HepG2 (cell line): Measurements from ENCODE around the gene NFATC2. TPM values are rescaled to one million over a fixed set of nuclear protein-coding genes. Genes with fewer than 3 reads are reported as not detected.
A peak's percentile ranks its signal among the peaks of the same experiment; 100 is the strongest.

Source experiments
- ATAC-seq: fragments of 200-7000 bp; cut with Tn5 transposase; 3 replicates; pipeline ENCODE4 v1.9.1; 2020; ENCODE audit warnings: mild to moderate bottlenecking, moderate library complexity
- BruUV-seq: library from RNA; stranded (reverse); fragments of 400-500 nt; replicated peaks from 2 replicates; lab custom pipeline; 2021; lab: Mats Ljungman, UMichigan
- CTCF ChIA-PET: fragments of 300-600 bp; formaldehyde crosslinking; extraction: SDS; loops from one replicate; lab custom pipeline; 2021; ENCODE audit warnings: low total read pairs, inconsistent platforms, low intra/inter-chr PET ratio; lab: Yijun Ruan, JAX
- POLR2A ChIA-PET: fragments of 350-600 bp; sonication (Branson Sonifier 250); formaldehyde crosslinking; loops from one replicate; lab custom pipeline; 2020; ENCODE audit warnings: antibody characterized with exemption, inconsistent platforms; lab: Yijun Ruan, JAX
- DNase-seq: peaks from one replicate; pipeline ENCODE4 v3.0.0-alpha.2; 2015; ENCODE audit warnings: low spot score
- FAIRE-seq: peaks from 3 replicates; lab custom pipeline; 2011; peaks lifted over from hg19 to GRCh38; lab: Jason Lieb, UNC
- H2AFZ ChIP-seq: one replicate; pipeline ENCODE4 v1.6.1; 2011; ENCODE audit warnings: low read length, inconsistent platforms
- H3K27ac ChIP-seq: fragments of 300-600 bp; 3 replicates; pipeline ENCODE4 v1.8.0; 2011; ENCODE audit warnings: mixed run types, mild to moderate bottlenecking, mixed read lengths, low read length, inconsistent platforms; ENCODE audit not compliant: insufficient read depth; ENCODE audit errors: extremely low read length
- H3K27me3 ChIP-seq, 2 experiments: fragments of 200-600 bp in 1 of 2; 2 replicates in 1 of 2; 3 replicates in 1 of 2; pipeline versions ENCODE4 v1.6.0 to v1.8.0; 2011; ENCODE audit warnings: low read length in 2 of 2, mild to moderate bottlenecking in 2 of 2, moderate library complexity in 2 of 2, inconsistent platforms in 1 of 2; ENCODE audit not compliant: insufficient read depth in 2 of 2, control insufficient read depth in 1 of 2
- H3K36me3 ChIP-seq, 2 experiments: fragments of 200-600 bp in 1 of 2; replicated peaks in 1 of 2; 2 replicates in 1 of 2; 3 replicates in 1 of 2; pipeline versions ENCODE4 v1.5.1 to v1.8.0; 2011; ENCODE audit warnings: low read length in 2 of 2, inconsistent platforms in 1 of 2; ENCODE audit not compliant: insufficient read depth in 2 of 2, control insufficient read depth in 1 of 2
- H3K4me1 ChIP-seq: 2 replicates; pipeline ENCODE4 v1.5.1; 2012; ENCODE audit warnings: low read length, inconsistent platforms; ENCODE audit not compliant: insufficient read depth
- H3K4me2 ChIP-seq: 2 replicates; pipeline ENCODE4 v1.6.0; 2011; ENCODE audit warnings: low read depth, low read length, inconsistent platforms
- H3K4me3 ChIP-seq, 3 experiments: fragments of 200-600 bp in 1 of 3; sonication (generic), shearing (Covaris generic) in 1 of 3; replicated peaks in 1 of 3; 2 replicates each; pipeline ENCODE4 v1.5.1; 2011 to 2016; ENCODE audit warnings: low read length in 3 of 3, inconsistent platforms in 2 of 3, low read depth in 2 of 3, mild to moderate bottlenecking in 2 of 3, control low read depth in 1 of 3, mixed read lengths in 1 of 3; ENCODE audit not compliant: insufficient read depth in 1 of 3
- H3K79me2 ChIP-seq: one replicate; pipeline ENCODE4 v1.6.1; 2011; ENCODE audit warnings: low read length, inconsistent platforms; ENCODE audit not compliant: insufficient read depth
- H3K9ac ChIP-seq: 2 replicates; pipeline ENCODE4 v1.6.0; 2011; ENCODE audit warnings: mild to moderate bottlenecking, low read depth, low read length, inconsistent platforms; ENCODE audit not compliant: insufficient read depth
- H3K9me3 ChIP-seq: 2 replicates; pipeline ENCODE4 v1.5.1; 2012; ENCODE audit warnings: mild to moderate bottlenecking, low read length
- H4K20me1 ChIP-seq: 2 replicates; pipeline ENCODE4 v1.6.0; 2011; ENCODE audit warnings: inconsistent platforms, mild to moderate bottlenecking, low read length, moderate library complexity; ENCODE audit not compliant: insufficient read depth
- ARNT ChIP-seq: fragments of 450-650 bp; IDR thresholded peaks from 2 replicates; pipeline ENCODE4 v1.6.1; 2017
- GABPA ChIP-seq, 2 experiments: IDR thresholded peaks; 2 replicates each; pipeline ENCODE4 v1.6.1; 2011 to 2016; ENCODE audit warnings: low read depth in 2 of 2, low read length in 1 of 2, missing biosample characterization in 1 of 2, missing genetic modification characterization in 1 of 2
- MTA1 ChIP-seq: sonication (generic); formaldehyde crosslinking; IDR thresholded peaks from 2 replicates; pipeline ENCODE4 v1.4.0; 2020; ENCODE audit warnings: missing genetic modification reagents, mild to moderate bottlenecking, borderline replicate concordance
- PHF8 ChIP-seq: sonication (generic); formaldehyde crosslinking; IDR thresholded peaks from 2 replicates; pipeline ENCODE4 v1.5.0; 2020; ENCODE audit warnings: missing genetic modification reagents
- POLR2G ChIP-seq: fragments of 200-400 bp; formaldehyde crosslinking; IDR thresholded peaks from 2 replicates; pipeline ENCODE4 v1.6.1; 2018; ENCODE audit warnings: mild to moderate bottlenecking, low read depth, low read length, moderate library complexity
- TAF1 ChIP-seq: sonication (generic); formaldehyde crosslinking; IDR thresholded peaks from 2 replicates; pipeline ENCODE4 v1.4.0; 2020; ENCODE audit warnings: missing genetic modification reagents
- ZBTB42 ChIP-seq: sonication (generic); formaldehyde crosslinking; IDR thresholded peaks from 2 replicates; pipeline ENCODE4 v1.5.0; 2020; ENCODE audit warnings: mild to moderate bottlenecking, missing genetic modification reagents
- ZIK1 ChIP-seq: sonication (generic); formaldehyde crosslinking; IDR thresholded peaks from 2 replicates; pipeline ENCODE4 v1.5.0; 2020; ENCODE audit warnings: mild to moderate bottlenecking, low read depth, missing genetic modification reagents, borderline replicate concordance
- ZNF326 ChIP-seq: sonication (generic); formaldehyde crosslinking; IDR thresholded peaks from 2 replicates; pipeline ENCODE4 v1.4.0; 2020; ENCODE audit warnings: missing genetic modification reagents, borderline replicate concordance
- ZNF572 ChIP-seq: sonication (generic); formaldehyde crosslinking; IDR thresholded peaks from 2 replicates; pipeline ENCODE4 v1.5.1; 2020; ENCODE audit warnings: mild to moderate bottlenecking, missing genetic modification reagents
- ZNF670 ChIP-seq: sonication (generic); formaldehyde crosslinking; IDR thresholded peaks from 2 replicates; pipeline ENCODE4 v1.8.0; 2022; ENCODE audit warnings: mild to moderate bottlenecking, missing genetic modification reagents, borderline replicate concordance
- WGBS: methylation state at CpG from one replicate; pipeline ENCODE4 v1.1.6; 2017; ENCODE audit warnings: low lambda C conversion rate; 5-methylcytosine and 5-hydroxymethylcytosine counted together
- in situ Hi-C: cut with HindIII; loops from 2 replicates; pipeline ENCODE4 v1.10.0; 2017; ENCODE audit warnings: low pct_unique_long_range_greater_than_20kb; ENCODE audit not compliant: extremely low pct_ligation_motif_present
- intact Hi-C: fragments of 100-400 bp; cut with micrococcal nuclease; formaldehyde crosslinking; loops from one replicate; pipeline ENCODE4 v1.10.0; 2022; ENCODE audit not compliant: unreplicated experiment
- polyA plus RNA-seq, 8 experiments: library from polyadenylated mRNA; depleted of rRNA in 3 of 8; stranded (reverse) in 7 of 8; unstranded in 1 of 8; fragments of >200 nt; fragmentation: Illumina TruSeq in 4 of 8; extraction: Trizol in 4 of 8; gene quantifications; 2 replicates each; pipeline versions ENCODE4 v1.2.1 to v1.2.3, GENCODE V29; 2011 to 2016; ENCODE audit warnings: low read depth in 4 of 8, missing spikeins in 1 of 8, mixed read lengths in 1 of 8; ENCODE audit not compliant: insufficient read depth in 1 of 8
- total RNA-seq, 5 experiments: library from RNA; depleted of rRNA; stranded (reverse); fragments of >200 nt; fragmentation: Illumina TruSeq; extraction: Trizol; gene quantifications; 2 replicates each; pipeline ENCODE4 v1.2.3, GENCODE V29; 2016; ENCODE audit warnings: low read depth in 1 of 5
- TF ChIP-seq, protein P1 (sequence below): sonication (generic); formaldehyde crosslinking; IDR thresholded peaks from 2 replicates; pipeline ENCODE4 v1.5.1; 2020; ENCODE audit warnings: mild to moderate bottlenecking, missing genetic modification reagents, moderate library complexity
- TF ChIP-seq, protein P2 (sequence below): sonication (generic); formaldehyde crosslinking; IDR thresholded peaks from 2 replicates; pipeline ENCODE4 v1.9.0; 2022; ENCODE audit warnings: missing genetic modification reagents, mild to moderate bottlenecking, borderline replicate concordance

NFATC2 gene
- total and polyA plus RNA-seq, 2 of the 13 experiments (the other 11 are each of a cell fraction or from before 2014, with no cell fraction given), result 1.9 to 3.3 TPM

DNA sequence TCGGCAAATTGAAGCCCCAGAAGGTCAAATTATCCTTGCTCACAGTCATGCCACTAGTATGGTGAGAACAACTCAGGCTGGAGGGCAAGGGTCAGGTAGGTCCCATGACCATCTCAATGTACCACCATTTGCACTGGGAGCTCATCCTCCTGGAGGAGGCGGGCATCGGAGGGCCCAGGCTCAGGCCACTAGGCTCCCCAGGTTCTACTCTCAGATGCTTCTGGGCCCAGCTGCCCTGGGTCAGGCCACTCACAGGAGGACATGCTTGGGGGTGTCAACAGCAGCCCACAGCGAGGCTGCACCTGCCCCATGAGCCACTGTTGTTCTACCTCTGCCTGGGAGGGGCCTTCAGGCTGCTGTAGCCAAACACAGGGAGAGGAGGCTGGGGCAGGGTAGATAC is 39.1 kb downstream of the NFATC2 start:
- in situ Hi-C loops, result no loop called here
- intact Hi-C loops, result loop anchor here (2.0 to 10.0 kb wide), 2 partner anchors 37 to 79 kb away; no protein-coding TSS in a partner anchor
- FAIRE-seq (no peak), ATAC-seq (no peak), DNase-seq (no peak)
- no peak overlapping the region for H2AFZ ChIP-seq
- POLR2A ChIA-PET, result no interaction called here
- no peak overlapping the region for H3K27ac ChIP-seq
- BruUV-seq, result no TSS peak
- 94% methylated on average over 3 of the region's 4 CpGs for WGBS
- CTCF ChIA-PET, result no interaction called here
- TF ChIP-seq, protein P1, sequence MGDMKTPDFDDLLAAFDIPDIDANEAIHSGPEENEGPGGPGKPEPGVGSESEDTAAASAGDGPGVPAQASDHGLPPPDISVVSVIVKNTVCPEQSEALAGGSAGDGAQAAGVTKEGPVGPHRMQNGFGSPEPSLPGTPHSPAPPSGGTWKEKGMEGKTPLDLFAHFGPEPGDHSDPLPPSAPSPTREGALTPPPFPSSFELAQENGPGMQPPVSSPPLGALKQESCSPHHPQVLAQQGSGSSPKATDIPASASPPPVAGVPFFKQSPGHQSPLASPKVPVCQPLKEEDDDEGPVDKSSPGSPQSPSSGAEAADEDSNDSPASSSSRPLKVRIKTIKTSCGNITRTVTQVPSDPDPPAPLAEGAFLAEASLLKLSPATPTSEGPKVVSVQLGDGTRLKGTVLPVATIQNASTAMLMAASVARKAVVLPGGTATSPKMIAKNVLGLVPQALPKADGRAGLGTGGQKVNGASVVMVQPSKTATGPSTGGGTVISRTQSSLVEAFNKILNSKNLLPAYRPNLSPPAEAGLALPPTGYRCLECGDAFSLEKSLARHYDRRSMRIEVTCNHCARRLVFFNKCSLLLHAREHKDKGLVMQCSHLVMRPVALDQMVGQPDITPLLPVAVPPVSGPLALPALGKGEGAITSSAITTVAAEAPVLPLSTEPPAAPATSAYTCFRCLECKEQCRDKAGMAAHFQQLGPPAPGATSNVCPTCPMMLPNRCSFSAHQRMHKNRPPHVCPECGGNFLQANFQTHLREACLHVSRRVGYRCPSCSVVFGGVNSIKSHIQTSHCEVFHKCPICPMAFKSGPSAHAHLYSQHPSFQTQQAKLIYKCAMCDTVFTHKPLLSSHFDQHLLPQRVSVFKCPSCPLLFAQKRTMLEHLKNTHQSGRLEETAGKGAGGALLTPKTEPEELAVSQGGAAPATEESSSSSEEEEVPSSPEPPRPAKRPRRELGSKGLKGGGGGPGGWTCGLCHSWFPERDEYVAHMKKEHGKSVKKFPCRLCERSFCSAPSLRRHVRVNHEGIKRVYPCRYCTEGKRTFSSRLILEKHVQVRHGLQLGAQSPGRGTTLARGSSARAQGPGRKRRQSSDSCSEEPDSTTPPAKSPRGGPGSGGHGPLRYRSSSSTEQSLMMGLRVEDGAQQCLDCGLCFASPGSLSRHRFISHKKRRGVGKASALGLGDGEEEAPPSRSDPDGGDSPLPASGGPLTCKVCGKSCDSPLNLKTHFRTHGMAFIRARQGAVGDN (CRISPR knock-in tag), result peak; percentile 29; the same call in 1 of the 2 replicates
- TF ChIP-seq MTA1 (CRISPR knock-in tag), result no peak
- H3K4me1 ChIP-seq, result peaks cover 13% of the 10 kb centered on the region
- no peaks in the 10 kb centered on the region; a peak in 3 of 5 replicates for H3K36me3 ChIP-seq
- no peaks in the 10 kb centered on the region for H3K79me2 ChIP-seq
- H3K4me3 ChIP-seq, result no peak overlapping the region
- H3K27me3 ChIP-seq, result no peaks in the 10 kb centered on the region
- H3K9me3 ChIP-seq, result no peaks in the 10 kb centered on the region
- H3K4me2 ChIP-seq, result no peak overlapping the region
- no peaks in the 10 kb centered on the region; the same call in 1 of the 2 replicates for H4K20me1 ChIP-seq
- no peak overlapping the region for H3K9ac ChIP-seq

DNA sequence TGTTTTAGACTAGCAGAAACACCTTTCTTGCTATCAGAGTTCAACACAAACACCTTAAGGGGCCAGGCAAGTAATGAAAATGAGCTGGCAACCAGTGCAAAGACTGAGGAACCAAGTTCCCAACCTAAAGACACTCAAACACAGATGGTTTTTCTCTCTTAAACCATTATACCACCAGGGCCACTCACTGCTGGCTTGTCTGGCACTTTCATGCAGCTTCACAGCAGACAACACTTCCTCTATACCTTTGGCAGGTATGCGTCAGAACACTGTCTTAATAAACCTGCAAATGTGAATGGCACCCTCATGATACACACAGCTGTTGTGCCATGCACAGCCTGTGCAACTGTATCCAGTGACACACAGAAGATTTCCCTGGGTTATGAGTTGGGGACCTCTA is 41.6 kb downstream of the NFATC2 start:
- ChIA-PET POLR2A (no interaction called here), CTCF (no interaction called here)
- Histone ChIP-seq H3K27me3 (no peaks in the 10 kb centered on the region), H3K4me3 (no peak overlapping the region), H3K36me3 (no peaks in the 10 kb centered on the region; a peak in 3 of 5 replicates), H3K9me3 (no peaks in the 10 kb centered on the region), H3K27ac (no peak overlapping the region), H3K9ac (no peak overlapping the region), H2AFZ (no peak overlapping the region), H3K4me1 (no peaks in the 10 kb centered on the region), H4K20me1 (no peaks in the 10 kb centered on the region), H3K4me2 (no peak overlapping the region), H3K79me2 (no peaks in the 10 kb centered on the region)
- in situ Hi-C loops (no loop called here), intact Hi-C loops (loop anchor here (10.0 kb wide), 1 partner anchor 76 kb away; no protein-coding TSS in a partner anchor)
- no peak for ATAC-seq
- no peak for DNase-seq
- no TSS peak for BruUV-seq
- no peak for FAIRE-seq
- 96% methylated on average over 1 of the region's 1 CpG for WGBS
- TF ChIP-seq, protein P2, sequence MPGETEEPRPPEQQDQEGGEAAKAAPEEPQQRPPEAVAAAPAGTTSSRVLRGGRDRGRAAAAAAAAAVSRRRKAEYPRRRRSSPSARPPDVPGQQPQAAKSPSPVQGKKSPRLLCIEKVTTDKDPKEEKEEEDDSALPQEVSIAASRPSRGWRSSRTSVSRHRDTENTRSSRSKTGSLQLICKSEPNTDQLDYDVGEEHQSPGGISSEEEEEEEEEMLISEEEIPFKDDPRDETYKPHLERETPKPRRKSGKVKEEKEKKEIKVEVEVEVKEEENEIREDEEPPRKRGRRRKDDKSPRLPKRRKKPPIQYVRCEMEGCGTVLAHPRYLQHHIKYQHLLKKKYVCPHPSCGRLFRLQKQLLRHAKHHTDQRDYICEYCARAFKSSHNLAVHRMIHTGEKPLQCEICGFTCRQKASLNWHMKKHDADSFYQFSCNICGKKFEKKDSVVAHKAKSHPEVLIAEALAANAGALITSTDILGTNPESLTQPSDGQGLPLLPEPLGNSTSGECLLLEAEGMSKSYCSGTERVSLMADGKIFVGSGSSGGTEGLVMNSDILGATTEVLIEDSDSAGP (CRISPR knock-in tag), result no peak
- no peak for TF ChIP-seq POLR2G
- TF ChIP-seq ZIK1, result no peak
- TF ChIP-seq ARNT, result no peak
- no peak for TF ChIP-seq ZNF572 (CRISPR knock-in tag)
- no peak for TF ChIP-seq GABPA (IDR thresholded peaks at IDR 0.05; ENCODE audit: low read depth, low read length)
- no peak for TF ChIP-seq GABPA (CRISPR knock-in tag; IDR thresholded peaks at IDR 0.05; ENCODE audit: low read depth)
- TF ChIP-seq PHF8 (CRISPR knock-in tag), result no peak
- TF ChIP-seq ZNF670 (CRISPR knock-in tag), result no peak
- no peak for TF ChIP-seq ZBTB42
- TF ChIP-seq TAF1, result no peak
- TF ChIP-seq ZNF326 (CRISPR knock-in tag), result no peak
